Type B pancreatic cell (in vitro differentiated cells): Measurements from ENCODE around the gene CCDC149. TPM values are rescaled to one million over a fixed set of nuclear protein-coding genes. Genes with fewer than 3 reads are reported as not detected.

Experiments
- DNase-seq: peaks from one replicate; pipeline ENCODE4 v3.0.0; 2021; ENCODE audit warnings: mixed read lengths; ENCODE audit not compliant: unreplicated experiment; ENCODE audit errors: extremely low spot score
- H3K27ac Mint-ChIP-seq: 2 replicates; pipeline ENCODE4 v1.8.0; 2021; ENCODE audit warnings: mild to moderate bottlenecking, mixed read lengths
- H3K27me3 Mint-ChIP-seq: 2 replicates; pipeline ENCODE4 v1.8.0; 2021; ENCODE audit warnings: mixed read lengths
- H3K36me3 Mint-ChIP-seq: 2 replicates; pipeline ENCODE4 v1.8.0; 2021; ENCODE audit warnings: mixed read lengths
- H3K4me1 Mint-ChIP-seq: one replicate; pipeline ENCODE4 v1.8.0; 2021; ENCODE audit warnings: mixed read lengths; ENCODE audit not compliant: unreplicated experiment
- H3K4me3 Mint-ChIP-seq: 2 replicates; pipeline ENCODE4 v1.8.0; 2021; ENCODE audit warnings: mild to moderate bottlenecking, mixed read lengths
- H3K9me3 Mint-ChIP-seq: 2 replicates; pipeline ENCODE4 v1.8.0; 2021; ENCODE audit warnings: mixed read lengths
- total RNA-seq: library from RNA; stranded (reverse); gene quantifications from 2 replicates; pipeline ENCODE4 v1.2.1, GENCODE V29; 2021; ENCODE audit warnings: low replicate concordance
- TF ChIP-seq, protein P1 (sequence below): fragments of 200-600 bp; sonication (generic); conservative IDR thresholded peaks from 2 replicates; pipeline ENCODE4 v1.5.0; 2021; ENCODE audit warnings: antibody characterized with exemption, mild to moderate bottlenecking

The CCDC149 gene
- total RNA-seq, 1 donor from 2014 or later: 8.8 TPM

GRCh38 chr4:24892778-24893177 is 20.1 kb downstream of the CCDC149 start:
- Mint-ChIP-seq H3K27ac (no peak overlapping the region), H3K4me3 (no peak overlapping the region)
- no peak for DNase-seq

GRCh38 chr4:24892278-24892677 is 20.6 kb downstream of the CCDC149 start:
- no peak for DNase-seq
- TF ChIP-seq, protein P1, sequence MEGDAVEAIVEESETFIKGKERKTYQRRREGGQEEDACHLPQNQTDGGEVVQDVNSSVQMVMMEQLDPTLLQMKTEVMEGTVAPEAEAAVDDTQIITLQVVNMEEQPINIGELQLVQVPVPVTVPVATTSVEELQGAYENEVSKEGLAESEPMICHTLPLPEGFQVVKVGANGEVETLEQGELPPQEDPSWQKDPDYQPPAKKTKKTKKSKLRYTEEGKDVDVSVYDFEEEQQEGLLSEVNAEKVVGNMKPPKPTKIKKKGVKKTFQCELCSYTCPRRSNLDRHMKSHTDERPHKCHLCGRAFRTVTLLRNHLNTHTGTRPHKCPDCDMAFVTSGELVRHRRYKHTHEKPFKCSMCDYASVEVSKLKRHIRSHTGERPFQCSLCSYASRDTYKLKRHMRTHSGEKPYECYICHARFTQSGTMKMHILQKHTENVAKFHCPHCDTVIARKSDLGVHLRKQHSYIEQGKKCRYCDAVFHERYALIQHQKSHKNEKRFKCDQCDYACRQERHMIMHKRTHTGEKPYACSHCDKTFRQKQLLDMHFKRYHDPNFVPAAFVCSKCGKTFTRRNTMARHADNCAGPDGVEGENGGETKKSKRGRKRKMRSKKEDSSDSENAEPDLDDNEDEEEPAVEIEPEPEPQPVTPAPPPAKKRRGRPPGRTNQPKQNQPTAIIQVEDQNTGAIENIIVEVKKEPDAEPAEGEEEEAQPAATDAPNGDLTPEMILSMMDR: no peak
- Mint-ChIP-seq H3K36me3 (no peaks in the 10 kb centered on the region), H3K27me3 (no peaks in the 10 kb centered on the region), H3K27ac (no peak overlapping the region), H3K4me1 (no peaks in the 10 kb centered on the region), H3K4me3 (no peak overlapping the region), H3K9me3 (no peaks in the 10 kb centered on the region)

More at GRCh38 chr4:24892778-24893177, 20.1 kb downstream of the CCDC149 start:
- no peaks in the 10 kb centered on the region for H3K36me3 Mint-ChIP-seq
- no peaks in the 10 kb centered on the region for H3K4me1 Mint-ChIP-seq
- H3K27me3 Mint-ChIP-seq: no peaks in the 10 kb centered on the region
- TF ChIP-seq, protein P1: no peak
- no peaks in the 10 kb centered on the region for H3K9me3 Mint-ChIP-seq

GRCh38 chr4:24890561-24891126 is 22.2 kb downstream of the CCDC149 start:
- TF ChIP-seq, protein P1: no peak
- no peaks in the 10 kb centered on the region for H3K4me1 Mint-ChIP-seq
- DNase-seq: no peak
- H3K9me3 Mint-ChIP-seq: no peaks in the 10 kb centered on the region
- no peaks in the 10 kb centered on the region for H3K27me3 Mint-ChIP-seq
- H3K4me3 Mint-ChIP-seq: no peak overlapping the region
- no peak overlapping the region for H3K27ac Mint-ChIP-seq
- no peaks in the 10 kb centered on the region for H3K36me3 Mint-ChIP-seq

- DNase-seq: no peak
- no peaks in the 10 kb centered on the region for H3K36me3 Mint-ChIP-seq
- TF ChIP-seq, protein P1: no peak
- peaks cover 5% of the 10 kb centered on the region for H3K4me1 Mint-ChIP-seq
- H3K4me3 Mint-ChIP-seq: no peak overlapping the region
- H3K27ac Mint-ChIP-seq: no peak overlapping the region
- no peaks in the 10 kb centered on the region for H3K27me3 Mint-ChIP-seq
- no peaks in the 10 kb centered on the region for H3K9me3 Mint-ChIP-seq
These were observed 22.9 kb downstream of the CCDC149 start for GRCh38 chr4:24889991-24890390.

GRCh38 chr4:24888475-24889344 is 24.1 kb downstream of the CCDC149 start:
- H3K36me3 Mint-ChIP-seq: no peaks in the 10 kb centered on the region
- H3K9me3 Mint-ChIP-seq: no peaks in the 10 kb centered on the region
- no peak overlapping the region for H3K27ac Mint-ChIP-seq
- H3K4me3 Mint-ChIP-seq: no peak overlapping the region
- DNase-seq: no peak
- TF ChIP-seq, protein P1: no peak
- H3K27me3 Mint-ChIP-seq: no peaks in the 10 kb centered on the region
- peaks cover 12% of the 10 kb centered on the region for H3K4me1 Mint-ChIP-seq
